BLaER1 (cell line): Measurements from ENCODE around the gene DYSF.

ENCODE experiments used
- H3K27ac ChIP-seq: shearing (Covaris generic); formaldehyde crosslinking; 2 replicates; pipeline ENCODE4 v1.8.1; 2022
- H3K27me3 ChIP-seq: shearing (Covaris generic); formaldehyde crosslinking; 2 replicates; pipeline ENCODE4 v1.8.1; 2022
- H3K36me3 ChIP-seq: shearing (Covaris generic); formaldehyde crosslinking; 2 replicates; pipeline ENCODE4 v1.8.1; 2022
- H3K4me1 ChIP-seq: shearing (Covaris generic); formaldehyde crosslinking; 2 replicates; pipeline ENCODE4 v1.8.1; 2022
- H3K4me2 ChIP-seq: shearing (Covaris generic); formaldehyde crosslinking; 2 replicates; pipeline ENCODE4 v1.8.1; 2022
- H3K4me3 ChIP-seq: shearing (Covaris generic); formaldehyde crosslinking; 2 replicates; pipeline ENCODE4 v1.8.1; 2022
- H3K9ac ChIP-seq: shearing (Covaris generic); formaldehyde crosslinking; 2 replicates; pipeline ENCODE4 v1.8.1; 2022
- H3K9me3 ChIP-seq: shearing (Covaris generic); formaldehyde crosslinking; 2 replicates; pipeline ENCODE4 v1.8.1; 2022
- H4K20me1 ChIP-seq: shearing (Covaris generic); formaldehyde crosslinking; 2 replicates; pipeline ENCODE4 v1.8.1; 2022
- Cebpa-rat ChIP-seq: shearing (Covaris generic); IDR thresholded peaks from 2 replicates; pipeline ENCODE4 v1.8.1; 2022

DYSF gene

DNA sequence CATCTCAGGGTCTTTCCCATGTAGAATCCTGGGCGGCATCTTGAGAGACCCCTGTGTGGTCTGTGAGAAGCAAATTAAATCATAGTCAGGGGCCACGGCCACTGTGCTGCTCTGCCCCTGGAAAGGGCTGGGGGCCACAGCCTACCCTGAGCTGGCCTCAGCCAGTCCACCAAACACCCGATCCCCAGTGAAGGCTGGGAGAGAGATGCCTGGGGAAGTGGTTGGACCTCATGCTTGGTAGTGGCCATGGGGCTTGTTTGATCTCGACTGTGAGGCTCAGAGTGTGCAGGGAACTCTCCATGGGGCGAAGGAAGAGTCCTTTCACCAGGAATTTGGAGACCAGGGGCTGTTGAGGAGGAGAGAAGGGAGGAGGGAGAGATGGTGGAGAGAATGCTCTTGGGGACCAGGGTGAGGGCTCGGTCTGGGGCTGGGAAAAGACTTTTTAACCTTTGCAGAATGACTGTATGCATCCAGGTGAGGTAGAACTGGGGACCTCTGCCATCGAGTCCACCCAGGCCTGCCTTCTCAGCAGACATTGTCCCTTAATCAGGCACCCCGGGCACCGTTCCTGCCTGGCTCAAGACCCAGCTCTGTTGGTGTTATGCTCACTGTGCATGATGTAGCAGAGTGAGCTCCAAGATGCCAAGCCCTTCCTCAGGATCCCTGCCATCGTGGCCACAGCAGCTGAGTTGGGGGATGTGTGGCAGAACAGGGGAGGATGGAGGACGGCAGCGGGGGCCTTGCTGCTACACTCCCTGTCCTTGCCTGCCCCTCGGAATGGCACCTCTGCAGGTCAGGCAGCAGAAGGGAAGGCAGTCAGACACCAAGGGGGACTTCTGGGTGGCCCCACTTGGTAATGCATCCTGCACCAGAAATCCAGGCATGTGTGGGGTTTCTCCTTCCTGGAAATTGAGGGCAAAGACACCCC is 249.9 kb downstream of the DYSF start:
- Histone ChIP-seq H3K4me1 (peaks cover 30% of the 10 kb centered on the region; the same call in 1 of the 2 replicates), H3K27ac (no peak overlapping the region), H3K9ac (no peak overlapping the region), H3K36me3 (no peaks in the 10 kb centered on the region), H4K20me1 (no peaks in the 10 kb centered on the region), H3K4me2 (no peak overlapping the region), H3K9me3 (no peaks in the 10 kb centered on the region), H3K4me3 (no peak overlapping the region), H3K27me3 (no peaks in the 10 kb centered on the region)
- TF ChIP-seq Cebpa-rat = no peak

DNA sequence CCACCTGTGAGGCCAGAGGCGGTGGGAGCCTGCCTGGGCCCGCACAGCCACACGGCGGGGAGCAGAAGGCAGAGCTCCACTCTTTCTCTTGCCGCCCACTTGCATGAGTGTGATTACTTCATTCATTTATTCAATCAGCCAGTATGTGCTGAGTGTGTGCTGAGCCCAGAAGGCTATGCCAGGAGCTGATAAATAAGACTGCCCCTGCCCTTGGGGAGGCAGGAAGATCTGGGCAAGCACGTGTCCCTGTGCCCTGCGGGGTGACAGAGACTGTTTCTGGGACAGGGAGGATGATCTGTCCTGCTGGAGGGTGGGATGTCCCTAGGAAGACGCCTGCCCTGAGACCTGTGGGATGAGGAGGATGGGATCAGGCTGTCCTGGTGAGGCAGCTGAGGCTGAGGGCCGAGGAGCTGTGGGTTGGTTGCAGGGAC is 250.8 kb downstream of the DYSF start:
- no peak for TF ChIP-seq Cebpa-rat
- H4K20me1 ChIP-seq = no peaks in the 10 kb centered on the region
- H3K9ac ChIP-seq = no peak overlapping the region
- no peaks in the 10 kb centered on the region for H3K27me3 ChIP-seq
- H3K4me1 ChIP-seq = peaks cover 30% of the 10 kb centered on the region; the same call in 1 of the 2 replicates
- no peaks in the 10 kb centered on the region for H3K9me3 ChIP-seq
- no peak overlapping the region for H3K4me2 ChIP-seq
- H3K27ac ChIP-seq = no peak overlapping the region
- no peak overlapping the region for H3K4me3 ChIP-seq
- H3K36me3 ChIP-seq = no peaks in the 10 kb centered on the region

DNA sequence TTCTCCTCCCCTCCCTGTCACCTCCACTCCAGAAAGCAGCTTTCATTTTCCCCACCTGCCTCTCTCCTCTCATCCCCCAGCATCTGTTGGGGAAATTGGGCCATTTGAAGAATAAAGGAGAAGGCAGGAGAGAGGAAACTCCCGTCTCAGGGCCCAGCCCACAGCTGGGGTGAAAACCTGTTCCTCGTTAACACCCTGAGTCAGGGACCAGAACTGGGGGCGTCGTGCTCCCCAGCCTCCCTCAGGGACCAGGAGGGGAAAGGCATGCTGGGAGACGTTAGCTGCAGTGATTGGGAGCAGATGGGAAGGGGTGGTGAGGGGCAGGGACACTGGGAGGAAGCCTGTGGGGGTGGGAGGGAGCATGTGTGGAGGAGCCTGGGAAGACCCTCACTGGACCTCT is 251.3 kb downstream of the DYSF start:
- Histone ChIP-seq H3K36me3 (no peaks in the 10 kb centered on the region), H4K20me1 (no peaks in the 10 kb centered on the region), H3K27ac (no peak overlapping the region), H3K4me3 (no peak overlapping the region), H3K4me2 (no peak overlapping the region), H3K4me1 (peaks cover 25% of the 10 kb centered on the region; the same call in 1 of the 2 replicates), H3K9ac (no peak overlapping the region), H3K27me3 (no peaks in the 10 kb centered on the region), H3K9me3 (no peaks in the 10 kb centered on the region)
- TF ChIP-seq Cebpa-rat = no peak

GRCh38 chr2:71705171-71705960 is 252.0 kb downstream of the DYSF start:
- H3K4me3 ChIP-seq = no peak overlapping the region
- no peaks in the 10 kb centered on the region for H4K20me1 ChIP-seq
- H3K36me3 ChIP-seq = no peaks in the 10 kb centered on the region
- H3K27me3 ChIP-seq = no peaks in the 10 kb centered on the region
- H3K4me2 ChIP-seq = peak overlapping the region; percentile 26
- no peaks in the 10 kb centered on the region for H3K9me3 ChIP-seq
- no peak overlapping the region for H3K27ac ChIP-seq
- peaks cover 18% of the 10 kb centered on the region; the same call in 1 of the 2 replicates for H3K4me1 ChIP-seq
- no peak for TF ChIP-seq Cebpa-rat
- H3K9ac ChIP-seq = no peak overlapping the region

DNA sequence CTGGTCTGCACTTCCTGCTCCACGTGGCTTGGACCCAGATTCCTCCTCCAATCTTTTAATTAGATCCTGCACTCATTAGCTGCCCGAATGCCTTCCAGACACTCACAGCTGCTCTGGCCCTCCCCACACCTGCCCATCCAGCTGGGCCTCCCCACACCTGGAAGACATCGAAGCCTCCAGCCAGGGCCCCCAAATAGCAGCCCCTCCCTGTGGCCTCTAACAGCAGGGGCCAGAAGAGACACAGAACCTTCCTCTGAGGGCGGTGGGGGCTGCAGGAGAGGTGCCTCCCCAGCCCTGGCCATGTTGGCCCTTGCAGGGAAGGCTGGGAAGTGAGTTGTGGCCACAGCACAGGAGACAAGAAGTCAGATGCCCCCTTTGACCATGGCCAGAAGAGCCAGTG is 252.8 kb downstream of the DYSF start:
- H4K20me1 ChIP-seq = no peaks in the 10 kb centered on the region
- H3K27me3 ChIP-seq = no peaks in the 10 kb centered on the region
- no peak overlapping the region for H3K4me3 ChIP-seq
- peak overlapping the region; percentile 26; the same call in 1 of the 2 replicates for H3K4me2 ChIP-seq
- H3K9me3 ChIP-seq = no peaks in the 10 kb centered on the region
- TF ChIP-seq Cebpa-rat = no peak
- no peak overlapping the region for H3K9ac ChIP-seq
- H3K27ac ChIP-seq = no peak overlapping the region
- H3K36me3 ChIP-seq = no peaks in the 10 kb centered on the region
- H3K4me1 ChIP-seq = peaks cover 17% of the 10 kb centered on the region; the same call in 1 of the 2 replicates

GRCh38 chr2:71706836-71707235 is 253.5 kb downstream of the DYSF start:
- H3K9me3 ChIP-seq = no peaks in the 10 kb centered on the region
- TF ChIP-seq Cebpa-rat = no peak
- H3K27ac ChIP-seq = no peak overlapping the region
- no peak overlapping the region for H3K4me3 ChIP-seq
- H3K27me3 ChIP-seq = no peaks in the 10 kb centered on the region
- no peaks in the 10 kb centered on the region for H3K36me3 ChIP-seq
- peaks cover 17% of the 10 kb centered on the region; the same call in 1 of the 2 replicates for H3K4me1 ChIP-seq
- no peak overlapping the region for H3K9ac ChIP-seq
- no peaks in the 10 kb centered on the region for H4K20me1 ChIP-seq
- no peak overlapping the region for H3K4me2 ChIP-seq

- Histone ChIP-seq H3K27ac (no peak overlapping the region), H3K4me1 (peaks cover 35% of the 10 kb centered on the region), H3K4me3 (no peak overlapping the region), H3K27me3 (no peaks in the 10 kb centered on the region), H3K4me2 (no peak overlapping the region), H3K9ac (no peak overlapping the region), H3K9me3 (no peaks in the 10 kb centered on the region), H3K36me3 (no peaks in the 10 kb centered on the region), H4K20me1 (no peaks in the 10 kb centered on the region)
- TF ChIP-seq Cebpa-rat = no peak
Measured at GRCh38 chr2:71710367-71711132, 257.2 kb downstream of the DYSF start.

GRCh38 chr2:71711133-71711855 is 257.9 kb downstream of the DYSF start:
- Histone ChIP-seq H3K9me3 (no peaks in the 10 kb centered on the region), H3K27me3 (no peaks in the 10 kb centered on the region), H3K36me3 (no peaks in the 10 kb centered on the region), H3K4me3 (no peak overlapping the region), H3K27ac (no peak overlapping the region), H3K4me1 (peaks cover 35% of the 10 kb centered on the region), H4K20me1 (no peaks in the 10 kb centered on the region), H3K4me2 (no peak overlapping the region), H3K9ac (no peak overlapping the region)
- TF ChIP-seq Cebpa-rat = no peak

DNA sequence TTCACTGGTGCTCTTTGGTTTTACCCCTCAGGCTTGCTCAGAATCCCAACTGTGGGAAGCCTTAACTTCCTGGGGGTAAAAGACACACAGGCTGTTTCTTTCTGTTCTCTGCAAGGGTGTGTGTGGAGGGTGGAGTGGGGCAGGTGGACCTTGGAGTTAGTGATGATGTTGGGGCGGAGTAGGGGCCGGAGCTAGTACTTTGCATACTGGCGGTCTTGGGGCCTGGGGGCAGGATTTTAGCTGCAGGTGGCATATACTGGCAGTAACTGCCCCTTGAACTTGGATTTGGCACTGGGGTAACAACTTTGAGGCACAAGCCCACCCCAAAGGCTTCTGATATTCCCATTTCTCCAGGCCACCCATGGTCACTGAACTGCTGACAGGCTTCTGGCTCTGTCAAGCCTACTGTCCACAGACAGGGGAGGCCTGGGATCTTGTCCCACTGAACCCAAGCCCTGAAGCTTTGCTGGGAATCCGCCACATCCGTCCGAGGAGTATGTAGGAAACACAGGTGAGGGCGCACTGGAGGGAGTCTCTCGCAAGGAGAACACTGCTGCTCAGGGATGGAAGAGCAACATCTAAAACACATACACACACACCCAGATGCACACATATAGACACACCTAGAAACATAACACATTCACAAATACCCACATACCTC is 258.9 kb downstream of the DYSF start:
- H3K27ac ChIP-seq = no peak overlapping the region

More for the DNA sequence above, 258.9 kb downstream of the DYSF start:
- H3K9me3 ChIP-seq = no peaks in the 10 kb centered on the region
- no peaks in the 10 kb centered on the region for H3K27me3 ChIP-seq
- TF ChIP-seq Cebpa-rat = no peak
- no peaks in the 10 kb centered on the region for H4K20me1 ChIP-seq
- H3K4me3 ChIP-seq = no peak overlapping the region
- H3K9ac ChIP-seq = no peak overlapping the region
- no peaks in the 10 kb centered on the region for H3K36me3 ChIP-seq
- H3K4me1 ChIP-seq = peaks cover 45% of the 10 kb centered on the region
- no peak overlapping the region for H3K4me2 ChIP-seq
